HepG2 (cell line): ENCODE measurements around the gene NPAS2. TPM values are rescaled to one million over a fixed set of nuclear protein-coding genes. Genes with fewer than 3 reads are reported as not detected.

Experiments
- ATAC-seq: fragments of 200-7000 bp; cut with Tn5 transposase; 3 replicates; pipeline ENCODE4 v1.9.1; 2020; ENCODE audit warnings: mild to moderate bottlenecking, moderate library complexity
- BruUV-seq: library from RNA; stranded (reverse); fragments of 400-500 nt; replicated peaks from 2 replicates; lab custom pipeline; 2021; lab: Mats Ljungman, UMichigan
- CTCF ChIA-PET: fragments of 300-600 bp; formaldehyde crosslinking; extraction: SDS; loops from one replicate; lab custom pipeline; 2021; ENCODE audit warnings: low total read pairs, inconsistent platforms, low intra/inter-chr PET ratio; lab: Yijun Ruan, JAX
- POLR2A ChIA-PET: fragments of 350-600 bp; sonication (Branson Sonifier 250); formaldehyde crosslinking; loops from one replicate; lab custom pipeline; 2020; ENCODE audit warnings: antibody characterized with exemption, inconsistent platforms; lab: Yijun Ruan, JAX
- DNase-seq: peaks from one replicate; pipeline ENCODE4 v3.0.0-alpha.2; 2015; ENCODE audit warnings: low spot score
- FAIRE-seq: peaks from 3 replicates; lab custom pipeline; 2011; peaks lifted over from hg19 to GRCh38; lab: Jason Lieb, UNC
- H2AFZ ChIP-seq: one replicate; pipeline ENCODE4 v1.6.1; 2011; ENCODE audit warnings: low read length, inconsistent platforms
- H3K27ac ChIP-seq: fragments of 300-600 bp; 3 replicates; pipeline ENCODE4 v1.8.0; 2011; ENCODE audit warnings: mixed run types, mild to moderate bottlenecking, mixed read lengths, low read length, inconsistent platforms; ENCODE audit not compliant: insufficient read depth; ENCODE audit errors: extremely low read length
- H3K27me3 ChIP-seq, 2 experiments: fragments of 200-600 bp in 1 of 2; 2 replicates in 1 of 2; 3 replicates in 1 of 2; pipeline versions ENCODE4 v1.6.0 to v1.8.0; 2011; ENCODE audit warnings: low read length in 2 of 2, mild to moderate bottlenecking in 2 of 2, moderate library complexity in 2 of 2, inconsistent platforms in 1 of 2; ENCODE audit not compliant: insufficient read depth in 2 of 2, control insufficient read depth in 1 of 2
- H3K36me3 ChIP-seq, 2 experiments: fragments of 200-600 bp in 1 of 2; replicated peaks in 1 of 2; 2 replicates in 1 of 2; 3 replicates in 1 of 2; pipeline versions ENCODE4 v1.5.1 to v1.8.0; 2011; ENCODE audit warnings: low read length in 2 of 2, inconsistent platforms in 1 of 2; ENCODE audit not compliant: insufficient read depth in 2 of 2, control insufficient read depth in 1 of 2
- H3K4me1 ChIP-seq: 2 replicates; pipeline ENCODE4 v1.5.1; 2012; ENCODE audit warnings: low read length, inconsistent platforms; ENCODE audit not compliant: insufficient read depth
- H3K4me2 ChIP-seq: 2 replicates; pipeline ENCODE4 v1.6.0; 2011; ENCODE audit warnings: low read depth, low read length, inconsistent platforms
- H3K4me3 ChIP-seq, 3 experiments: fragments of 200-600 bp in 1 of 3; sonication (generic), shearing (Covaris generic) in 1 of 3; replicated peaks in 1 of 3; 2 replicates each; pipeline ENCODE4 v1.5.1; 2011 to 2016; ENCODE audit warnings: low read length in 3 of 3, inconsistent platforms in 2 of 3, low read depth in 2 of 3, mild to moderate bottlenecking in 2 of 3, control low read depth in 1 of 3, mixed read lengths in 1 of 3; ENCODE audit not compliant: insufficient read depth in 1 of 3
- H3K79me2 ChIP-seq: one replicate; pipeline ENCODE4 v1.6.1; 2011; ENCODE audit warnings: low read length, inconsistent platforms; ENCODE audit not compliant: insufficient read depth
- H3K9ac ChIP-seq: 2 replicates; pipeline ENCODE4 v1.6.0; 2011; ENCODE audit warnings: mild to moderate bottlenecking, low read depth, low read length, inconsistent platforms; ENCODE audit not compliant: insufficient read depth
- H3K9me3 ChIP-seq: 2 replicates; pipeline ENCODE4 v1.5.1; 2012; ENCODE audit warnings: mild to moderate bottlenecking, low read length
- H4K20me1 ChIP-seq: 2 replicates; pipeline ENCODE4 v1.6.0; 2011; ENCODE audit warnings: inconsistent platforms, mild to moderate bottlenecking, low read length, moderate library complexity; ENCODE audit not compliant: insufficient read depth
- AGO2 ChIP-seq: fragments of 200-400 bp; formaldehyde crosslinking; optimal IDR thresholded peaks from 2 replicates; pipeline ENCODE3; 2017; ENCODE audit warnings: mild to moderate bottlenecking, low read depth, low read length, moderate library complexity
- DZIP1 ChIP-seq: sonication (generic); formaldehyde crosslinking; IDR thresholded peaks from 2 replicates; pipeline ENCODE4 v1.5.0; 2020; ENCODE audit warnings: mild to moderate bottlenecking, missing genetic modification reagents
- EZH2 ChIP-seq: conservative IDR thresholded peaks from 2 replicates; pipeline ENCODE4 v1.6.1; 2012; ENCODE audit warnings: mild to moderate bottlenecking, low read depth, low read length, moderate library complexity
- MAX ChIP-seq: IDR thresholded peaks from 2 replicates; pipeline ENCODE4 v1.6.1; 2012; ENCODE audit warnings: inconsistent platforms
- NCOR1 ChIP-seq: fragments of 200-600 bp; sonication (generic); IDR thresholded peaks from 2 replicates; pipeline ENCODE4 v1.7.0; 2017; ENCODE audit warnings: antibody characterized with exemption, low read length, borderline replicate concordance
- NRL ChIP-seq: sonication (generic); formaldehyde crosslinking; IDR thresholded peaks from 2 replicates; pipeline ENCODE4 v1.5.0; 2020; ENCODE audit warnings: missing genetic modification reagents, mild to moderate bottlenecking, moderate library complexity, borderline replicate concordance
- RBM22 ChIP-seq: fragments of 200-400 bp; formaldehyde crosslinking; optimal IDR thresholded peaks from 2 replicates; pipeline ENCODE3; 2017; ENCODE audit warnings: mild to moderate bottlenecking, low read length, moderate library complexity
- ZKSCAN8 ChIP-seq: IDR thresholded peaks from 2 replicates; pipeline ENCODE4 v1.6.1; 2016; ENCODE audit warnings: borderline replicate concordance, missing genetic modification reagents, missing compliant biosample characterization
- ZMAT3 ChIP-seq: sonication (generic); formaldehyde crosslinking; conservative IDR thresholded peaks from 2 replicates; pipeline ENCODE4 v1.7.0; 2021; ENCODE audit warnings: missing genetic modification reagents
- ZNF446 ChIP-seq: sonication (generic); formaldehyde crosslinking; IDR thresholded peaks from 2 replicates; pipeline ENCODE4 v1.5.0; 2020; ENCODE audit warnings: mild to moderate bottlenecking, missing genetic modification reagents
- ZNF546 ChIP-seq: sonication (generic); formaldehyde crosslinking; conservative IDR thresholded peaks from 2 replicates; pipeline ENCODE4 v1.8.1; 2023; ENCODE audit warnings: mild to moderate bottlenecking, missing genetic modification reagents
- ZNF547 ChIP-seq: sonication (generic); formaldehyde crosslinking; IDR thresholded peaks from 2 replicates; pipeline ENCODE4 v1.5.1; 2020; ENCODE audit warnings: mild to moderate bottlenecking, missing genetic modification reagents
- WGBS: methylation state at CpG from one replicate; pipeline ENCODE4 v1.1.6; 2017; ENCODE audit warnings: low lambda C conversion rate; 5-methylcytosine and 5-hydroxymethylcytosine counted together
- in situ Hi-C: cut with HindIII; loops from 2 replicates; pipeline ENCODE4 v1.10.0; 2017; ENCODE audit warnings: low pct_unique_long_range_greater_than_20kb; ENCODE audit not compliant: extremely low pct_ligation_motif_present
- intact Hi-C: fragments of 100-400 bp; cut with micrococcal nuclease; formaldehyde crosslinking; loops from one replicate; pipeline ENCODE4 v1.10.0; 2022; ENCODE audit not compliant: unreplicated experiment
- polyA plus RNA-seq, 8 experiments: library from polyadenylated mRNA; depleted of rRNA in 3 of 8; stranded (reverse) in 7 of 8; unstranded in 1 of 8; fragments of >200 nt; fragmentation: Illumina TruSeq in 4 of 8; extraction: Trizol in 4 of 8; gene quantifications; 2 replicates each; pipeline versions ENCODE4 v1.2.1 to v1.2.3, GENCODE V29; 2011 to 2016; ENCODE audit warnings: low read depth in 4 of 8, missing spikeins in 1 of 8, mixed read lengths in 1 of 8; ENCODE audit not compliant: insufficient read depth in 1 of 8
- total RNA-seq, 5 experiments: library from RNA; depleted of rRNA; stranded (reverse); fragments of >200 nt; fragmentation: Illumina TruSeq; extraction: Trizol; gene quantifications; 2 replicates each; pipeline ENCODE4 v1.2.3, GENCODE V29; 2016; ENCODE audit warnings: low read depth in 1 of 5
- TF ChIP-seq, protein P1 (sequence below): sonication (generic); formaldehyde crosslinking; IDR thresholded peaks from 2 replicates; pipeline ENCODE4 v1.8.0; 2022; ENCODE audit warnings: mild to moderate bottlenecking, missing genetic modification reagents, borderline replicate concordance

NPAS2 gene
- total and polyA plus RNA-seq, 2 of the 13 experiments (the other 11 are each of a cell fraction or from before 2014, with no cell fraction given) = 14.8 to 37.5 TPM

- no peaks in the 10 kb centered on the region for H3K4me1 ChIP-seq
- ChIA-PET CTCF (no interaction called here), POLR2A (interaction anchor here (0.7 kb wide), 1 partner anchor 9 kb away, joined by 3 read pairs; the partner anchor contains the start of gene RPL31)
- H3K27me3 ChIP-seq = no peaks in the 10 kb centered on the region
- H3K27ac ChIP-seq = no peak overlapping the region
- no peak for FAIRE-seq
- 97% methylated on average over 17 of the region's 17 CpGs for WGBS
- intact Hi-C loops = no loop called here
- H4K20me1 ChIP-seq = no peaks in the 10 kb centered on the region
- H3K79me2 ChIP-seq = no peaks in the 10 kb centered on the region
- peaks cover 20 to 48% of the 10 kb centered on the region in 2 experiments for H3K36me3 ChIP-seq
- H3K9ac ChIP-seq = no peak overlapping the region
- DNase-seq = no peak
- TF ChIP-seq AGO2 (peak; percentile 68), NCOR1 (no peak)
- no TSS peak for BruUV-seq
- H2AFZ ChIP-seq = no peak overlapping the region
- H3K9me3 ChIP-seq = no peaks in the 10 kb centered on the region
- in situ Hi-C loops = no loop called here
- no peak overlapping the region for H3K4me3 ChIP-seq
- no peak overlapping the region for H3K4me2 ChIP-seq
- no peak for ATAC-seq
Observed at GRCh38 chr2:100993294-100993693, 173.4 kb downstream of the NPAS2 start.

- CTCF ChIA-PET = no interaction called here
- POLR2A ChIA-PET = no interaction called here
- no peak for DNase-seq
- no peak overlapping the region for H3K4me2 ChIP-seq
- H3K4me3 ChIP-seq = no peak overlapping the region
- intact Hi-C loops = no loop called here
- H3K9ac ChIP-seq = no peak overlapping the region
- H3K4me1 ChIP-seq = no peaks in the 10 kb centered on the region
- FAIRE-seq = no peak
- no peak overlapping the region for H3K27ac ChIP-seq
- peaks cover 17 to 42% of the 10 kb centered on the region in 2 experiments for H3K36me3 ChIP-seq
- ATAC-seq = no peak
- H3K9me3 ChIP-seq = no peaks in the 10 kb centered on the region
- no peaks in the 10 kb centered on the region for H3K27me3 ChIP-seq
- H2AFZ ChIP-seq = no peak overlapping the region
- 96% methylated on average over 28 of the region's 28 CpGs for WGBS
- H3K79me2 ChIP-seq = no peaks in the 10 kb centered on the region
- no peaks in the 10 kb centered on the region for H4K20me1 ChIP-seq
- in situ Hi-C loops = loop anchor here (5.0 kb wide), 1 partner anchor 383 kb away; no protein-coding TSS in a partner anchor
- no TSS peak for BruUV-seq
- TF ChIP-seq DZIP1 (CRISPR knock-in tag) (no peak), RBM22 (peak; percentile 71), MAX (no peak), NRL (CRISPR knock-in tag) (no peak), ZNF446 (CRISPR knock-in tag) (no peak), ZKSCAN8 (no peak), EZH2 (no peak), ZNF546 (CRISPR knock-in tag) (no peak), ZNF547 (CRISPR knock-in tag) (no peak), AGO2 (peak; percentile 32), ZMAT3 (CRISPR knock-in tag) (no peak)
- TF ChIP-seq, protein P1, sequence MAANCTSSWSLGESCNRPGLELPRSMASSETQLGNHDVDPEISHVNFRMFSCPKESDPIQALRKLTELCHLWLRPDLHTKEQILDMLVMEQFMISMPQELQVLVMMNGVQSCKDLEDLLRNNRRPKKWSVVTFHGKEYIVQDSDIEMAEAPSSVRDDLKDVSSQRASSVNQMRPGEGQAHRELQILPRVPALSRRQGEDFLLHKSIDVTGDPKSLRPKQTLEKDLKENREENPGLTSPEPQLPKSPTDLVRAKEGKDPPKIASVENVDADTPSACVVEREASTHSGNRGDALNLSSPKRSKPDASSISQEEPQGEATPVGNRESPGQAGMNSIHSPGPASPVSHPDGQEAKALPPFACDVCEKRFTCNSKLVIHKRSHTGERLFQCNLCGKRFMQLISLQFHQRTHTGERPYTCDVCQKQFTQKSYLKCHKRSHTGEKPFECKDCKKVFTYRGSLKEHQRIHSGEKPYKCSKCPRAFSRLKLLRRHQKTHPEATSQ (CRISPR knock-in tag) = no peak
Observed at GRCh38 chr2:100995309-100996075, 175.6 kb downstream of the NPAS2 start.
